ENCODE data around the gene THBS1. TPM values are rescaled to one million over a fixed set of nuclear protein-coding genes. Genes with fewer than 3 reads are reported as not detected.
A peak's percentile ranks its signal among the peaks of the same experiment; 100 is the strongest.

The THBS1 gene
- total and polyA plus RNA-seq, 7 donors: 3.3 to 40.1 (median 9.7) TPM

GRCh38 chr15:39554746-39555387 is 26.0 kb upstream of the THBS1 start:
- no peak for ATAC-seq
- Histone ChIP-seq H3K36me3 (ENCODE audit: insufficient read depth in 1 of 2, low read depth in 1 of 2) (no peaks in the 10 kb centered on the region), H3K4me3 (no peak overlapping the region), H3K4me1 (no peaks in the 10 kb centered on the region), H3K9me3 (no peaks in the 10 kb centered on the region), H3K27me3 (ENCODE audit: insufficient read depth in 3 of 3, low read length in 2 of 3) (no peaks in the 10 kb centered on the region), H3K27ac (no peak overlapping the region)
- intact Hi-C loops (cut with DNase I): no loop called here
- no peak for DNase-seq
- no peak for TF ChIP-seq CTCF (IDR thresholded peaks at IDR 0.05)

GRCh38 chr15:39555885-39556284 is 25.0 kb upstream of the THBS1 start:
- Histone ChIP-seq H3K27ac (no peak overlapping the region), H3K36me3 (ENCODE audit: insufficient read depth in 1 of 2, low read depth in 1 of 2) (no peaks in the 10 kb centered on the region), H3K9me3 (no peaks in the 10 kb centered on the region), H3K4me3 (no peak overlapping the region), H3K27me3 (ENCODE audit: insufficient read depth in 3 of 3, low read length in 2 of 3) (no peaks in the 10 kb centered on the region), H3K4me1 (no peaks in the 10 kb centered on the region)
- no peak for TF ChIP-seq CTCF (IDR thresholded peaks at IDR 0.05)
- intact Hi-C loops (cut with DNase I): no loop called here
- ATAC-seq (no peak), DNase-seq (no peak)
- WGBS, 3 donors: 83 to 86% (median 85%) methylated on average over 4 of the region's 4 CpGs

GRCh38 chr15:39556461-39556860 is 24.4 kb upstream of the THBS1 start:
- no peak overlapping the region for H3K27ac ChIP-seq
- WGBS, 3 donors: 64 to 74% (median 65%) methylated on average over 7 of the region's 7 CpGs
- TF ChIP-seq CTCF (IDR thresholded peaks at IDR 0.05): no peak
- H3K4me1 ChIP-seq: no peaks in the 10 kb centered on the region
- no peaks in the 10 kb centered on the region for H3K9me3 ChIP-seq
- no peak for DNase-seq
- no peak overlapping the region for H3K4me3 ChIP-seq
- ATAC-seq: no peak
- H3K36me3 ChIP-seq (ENCODE audit: insufficient read depth in 1 of 2, low read depth in 1 of 2): no peaks in the 10 kb centered on the region
- intact Hi-C loops (cut with DNase I): no loop called here
- no peaks in the 10 kb centered on the region for H3K27me3 ChIP-seq (ENCODE audit: insufficient read depth in 3 of 3, low read length in 2 of 3)

- WGBS, 3 donors: 41 to 47% (median 47%) methylated on average over 3 of the region's 3 CpGs
- peak in 3 of 4 donors; percentile 33 to 68 (median 64) for ATAC-seq
- TF ChIP-seq CTCF (IDR thresholded peaks at IDR 0.05): no peak
Observed at GRCh38 chr15:39558421-39558820, 22.5 kb upstream of the THBS1 start.

More at GRCh38 chr15:39558421-39558820, 22.5 kb upstream of the THBS1 start:
- H3K9me3 ChIP-seq: no peaks in the 10 kb centered on the region
- DNase-seq: no peak
- H3K36me3 ChIP-seq (ENCODE audit: insufficient read depth in 1 of 2, low read depth in 1 of 2): no peaks in the 10 kb centered on the region
- intact Hi-C loops (cut with DNase I): no loop called here
- H3K4me3 ChIP-seq: no peak overlapping the region
- no peaks in the 10 kb centered on the region for H3K4me1 ChIP-seq
- no peak overlapping the region for H3K27ac ChIP-seq
- H3K27me3 ChIP-seq (ENCODE audit: insufficient read depth in 3 of 3, low read length in 2 of 3): no peaks in the 10 kb centered on the region
